Hematopoietic multipotent progenitor cell treated with erythropoietin and hydrocortisone succinate and interleukin-3 and kit ligand, for 6 days (in vitro differentiated cells): ENCODE measurements around the gene FCHSD2.
A peak's percentile ranks its signal among the peaks of the same experiment; 100 is the strongest.
"Not testable (repeated sequence)": the region's sequence is repeated elsewhere in the genome, so short reads cannot be mapped to it uniquely, and the experiment has no call there.

Experiments
- DNase-seq: peaks from one replicate; pipeline ENCODE4 v3.0.0-alpha.2; 2015

FCHSD2 gene

GRCh38 chr11:72829884-72830533 is 312.1 kb downstream of the FCHSD2 start:
- no peak for DNase-seq

- no peak for DNase-seq
These were observed 312.9 kb downstream of the FCHSD2 start for GRCh38 chr11:72829178-72829577.

DNA sequence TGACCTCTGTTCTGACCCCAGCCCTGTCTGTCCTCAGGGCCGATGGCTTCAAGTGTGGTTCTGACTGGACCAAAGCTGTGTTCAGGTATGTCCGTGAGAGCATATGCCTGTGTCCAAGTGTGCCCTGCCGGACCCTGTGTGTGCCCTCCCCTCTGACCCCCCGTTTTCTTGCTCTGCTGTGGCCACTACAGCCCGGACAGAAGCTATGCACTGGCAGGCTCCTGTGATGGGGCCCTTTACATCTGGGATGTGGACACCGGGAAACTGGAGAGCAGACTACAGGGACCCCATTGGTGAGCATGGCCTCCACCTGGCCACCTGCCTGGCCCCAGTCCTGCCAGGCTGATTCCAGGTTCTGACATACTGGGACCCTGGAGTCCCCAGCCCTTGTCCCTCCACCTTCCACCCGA is 313.4 kb downstream of the FCHSD2 start:
- no peak for DNase-seq

DNA sequence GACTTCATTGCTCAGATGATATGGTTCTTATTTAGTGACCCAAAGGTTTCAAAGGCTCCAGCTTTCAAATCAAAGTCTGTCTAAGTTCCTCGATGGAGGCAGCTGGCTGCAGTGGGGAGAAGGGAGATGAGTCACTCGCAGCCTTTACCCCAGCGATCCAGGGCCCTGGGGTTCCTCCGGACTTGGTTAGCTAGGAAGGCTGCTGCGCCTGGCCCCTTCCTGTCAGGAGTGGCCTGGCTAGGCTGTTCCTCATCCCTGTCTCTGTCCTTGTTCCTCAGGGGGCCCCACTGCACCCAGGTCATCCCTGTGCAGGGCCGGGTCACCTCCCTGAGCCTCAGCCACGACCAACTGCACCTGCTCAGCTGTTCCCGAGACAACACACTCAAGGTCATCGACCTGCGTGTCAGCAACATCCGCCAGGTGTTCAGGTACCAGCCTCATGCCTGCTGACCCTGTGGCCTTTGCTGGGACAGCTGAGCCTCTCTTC is 314.0 kb downstream of the FCHSD2 start:
- no peak for DNase-seq

GRCh38 chr11:72827656-72828055 is 314.5 kb downstream of the FCHSD2 start:
- DNase-seq = not testable (repeated sequence)

GRCh38 chr11:72826942-72827480 is 315.1 kb downstream of the FCHSD2 start:
- DNase-seq = no peak

DNA sequence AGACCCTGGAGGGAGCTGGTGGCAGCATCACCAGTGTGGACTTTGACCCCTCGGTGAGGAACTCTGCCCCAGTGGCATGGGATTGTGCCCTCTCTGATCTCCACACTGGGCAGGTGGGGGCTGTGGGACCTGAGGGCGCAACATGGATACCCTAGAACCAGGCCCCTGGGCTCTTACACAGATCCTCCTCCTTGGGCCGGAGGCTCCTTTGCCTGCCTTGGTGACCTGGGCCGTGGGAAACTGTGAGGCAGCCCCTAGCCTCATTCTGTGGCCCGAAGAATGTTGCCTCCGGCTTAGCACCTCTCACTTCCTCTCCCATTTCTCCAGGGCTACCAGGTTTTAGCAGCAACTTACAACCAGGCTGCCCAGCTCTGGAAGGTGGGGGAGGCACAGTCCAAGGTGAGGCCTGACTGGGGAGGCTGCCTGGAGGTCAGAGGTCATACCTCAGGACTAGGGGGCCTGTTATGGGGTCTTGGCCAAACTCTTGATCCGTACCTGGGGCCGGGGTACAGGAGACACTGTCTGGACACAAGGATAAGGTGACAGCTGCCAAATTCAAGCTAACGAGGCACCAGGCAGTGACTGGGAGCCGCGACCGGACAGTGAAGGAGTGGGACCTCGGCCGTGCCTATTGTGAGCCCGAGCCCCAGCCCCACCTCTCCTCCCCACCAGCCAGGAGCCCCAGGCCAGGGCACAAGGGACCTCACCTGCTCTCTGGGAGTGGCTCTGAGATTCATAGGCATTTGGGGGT is 315.8 kb downstream of the FCHSD2 start:
- no peak for DNase-seq

- DNase-seq = no peak
These were observed 316.5 kb downstream of the FCHSD2 start for GRCh38 chr11:72825661-72826060.

DNA sequence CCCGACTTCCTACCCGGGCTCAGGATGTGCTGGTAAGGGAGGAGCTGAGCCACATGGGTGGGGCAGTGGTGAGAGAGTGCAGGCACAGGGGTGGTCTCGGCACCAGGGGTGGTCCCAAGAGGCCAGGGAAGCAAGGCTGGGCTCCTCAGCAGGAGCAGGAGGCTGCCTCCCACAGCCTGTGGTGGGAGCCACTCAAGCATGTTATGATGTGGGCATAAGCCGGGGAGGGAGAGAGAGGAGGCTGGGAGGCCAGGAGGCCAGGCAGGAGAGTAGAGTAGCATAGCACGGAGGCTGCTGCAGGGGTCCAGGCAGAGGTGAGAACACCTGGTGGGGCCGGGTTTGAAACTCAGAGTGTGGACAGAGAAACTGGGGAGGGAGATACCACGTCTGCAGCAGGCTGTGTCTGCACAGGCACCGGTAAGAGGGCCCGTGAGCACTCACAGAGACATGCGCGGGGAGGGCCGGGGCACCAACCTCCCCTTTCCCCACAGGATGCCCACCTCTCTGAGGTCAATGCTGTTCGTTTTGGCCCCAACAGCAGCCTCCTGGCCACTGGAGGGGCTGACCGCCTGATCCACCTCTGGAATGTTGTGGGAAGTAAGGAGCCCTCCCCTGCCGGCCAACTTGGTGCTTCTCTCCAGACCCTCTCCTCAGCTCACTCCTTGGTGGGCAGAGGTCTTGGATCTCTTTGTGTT is 317.2 kb downstream of the FCHSD2 start:
- DNase-seq = no peak

DNA sequence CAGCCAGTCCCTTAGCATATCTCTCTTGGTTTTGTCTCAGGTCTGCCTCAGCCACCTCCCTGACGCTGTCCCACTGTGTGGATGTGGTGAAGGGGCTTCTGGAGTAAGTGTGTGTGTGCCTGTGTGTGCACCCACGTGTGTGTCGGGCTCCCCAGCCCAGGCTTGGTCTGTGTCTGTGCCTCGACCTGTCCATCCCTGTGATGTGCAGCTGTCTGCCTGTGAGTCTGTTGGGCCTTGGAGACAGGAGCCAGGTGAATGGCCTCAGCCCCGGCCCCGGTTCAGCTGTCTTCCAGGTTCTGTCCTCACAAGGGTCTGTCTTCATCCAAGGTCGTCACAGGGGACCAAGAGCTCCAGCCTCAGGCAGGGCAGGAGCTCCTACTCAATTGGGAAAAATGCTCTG is 318.1 kb downstream of the FCHSD2 start:
- no peak for DNase-seq

- no peak for DNase-seq
These were observed 318.9 kb downstream of the FCHSD2 start for GRCh38 chr11:72823105-72823804.

GRCh38 chr11:72821920-72822799 is 320.0 kb downstream of the FCHSD2 start:
- peak; percentile 80 for DNase-seq

DNA sequence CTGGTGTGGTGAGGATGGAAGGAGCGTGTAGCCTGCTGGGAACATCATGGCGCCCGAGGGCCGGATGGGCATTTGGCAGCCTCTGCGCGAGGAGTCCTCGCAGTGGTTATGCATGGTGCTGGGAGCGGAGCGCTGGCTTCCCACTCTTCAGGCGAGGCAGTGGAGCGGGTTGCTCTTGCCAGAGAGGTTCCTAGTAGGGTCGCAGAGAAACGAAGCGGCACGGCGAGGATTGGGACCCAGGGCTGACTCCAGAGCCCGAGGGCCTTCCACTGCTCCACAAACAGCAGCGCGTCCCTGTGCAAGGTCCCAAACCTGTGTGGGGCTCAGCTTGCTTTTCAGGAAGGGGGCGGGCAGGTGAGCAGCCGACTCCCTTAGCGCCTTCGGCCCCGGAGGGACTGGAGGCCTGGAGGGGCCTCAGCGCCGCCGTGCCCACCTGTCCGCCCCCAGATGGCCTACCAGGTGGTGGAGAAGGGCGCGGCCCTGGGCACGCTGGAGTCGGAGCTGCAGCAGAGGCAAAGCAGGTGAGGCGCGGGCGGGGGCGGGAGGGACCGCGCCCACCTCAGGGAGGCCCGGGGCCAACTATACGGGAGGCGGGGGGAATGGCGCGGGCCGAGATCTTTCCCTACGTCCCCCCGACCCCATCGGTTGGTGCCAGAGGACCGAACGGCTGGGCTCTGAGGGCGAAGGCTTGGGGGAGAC is 320.7 kb downstream of the FCHSD2 start:
- DNase-seq = no peak

GRCh38 chr11:72820439-72821139 is 321.5 kb downstream of the FCHSD2 start:
- DNase-seq = no peak

GRCh38 chr11:72818971-72819370 is 323.1 kb downstream of the FCHSD2 start:
- DNase-seq = no peak

- no peak for DNase-seq
These were observed 324.2 kb downstream of the FCHSD2 start for GRCh38 chr11:72817966-72818365.

- peak; percentile 45 for DNase-seq
These were observed 325.6 kb downstream of the FCHSD2 start for GRCh38 chr11:72816404-72816990.

GRCh38 chr11:72815110-72815618 is 327.0 kb downstream of the FCHSD2 start:
- peak; percentile 83 for DNase-seq

GRCh38 chr11:72814286-72815109 is 327.6 kb downstream of the FCHSD2 start, which contains the start of gene ATG16L2:
Gene ATG16L2 (plus strand): TSS chr11:72814411. CDS start chr11:72814446, 35 bp downstream.
- DNase-seq = peak; percentile 87
